GM12878 (cell line): ENCODE results near the gene APOC1. TPM values are rescaled to one million over a fixed set of nuclear protein-coding genes. Genes with fewer than 3 reads are reported as not detected.

Experiments
- ATAC-seq: fragments of 200-7000 bp; cut with Tn5 transposase; 3 replicates; pipeline ENCODE4 v1.9.1; 2020; ENCODE audit warnings: mild to moderate bottlenecking, moderate library complexity
- BruUV-seq: library from RNA; stranded (reverse); fragments of 400-500 nt; replicated peaks from 2 replicates; lab custom pipeline; 2021; lab: Mats Ljungman, UMichigan
- CTCF ChIA-PET: fragments of 300-600 bp; sonication (Branson Sonifier 250); formaldehyde crosslinking; extraction: SDS; loops from one replicate; lab custom pipeline; 2021; ENCODE audit warnings: inconsistent platforms; lab: Yijun Ruan, JAX
- POLR2A ChIA-PET: fragments of 350-600 bp; formaldehyde crosslinking; extraction: SDS; loops from one replicate; lab custom pipeline; 2021; ENCODE audit warnings: inconsistent platforms; lab: Charles Lee
- RAD21 ChIA-PET: fragments of 300-600 bp; sonication (Branson Sonifier 250); formaldehyde crosslinking; loops from one replicate; lab custom pipeline; 2023; ENCODE audit warnings: antibody characterized with exemption; ENCODE audit not compliant: unreplicated experiment; lab: Charles Lee
- SMC1A ChIA-PET: fragments of 300-600 bp; sonication (Branson Sonifier 250); formaldehyde crosslinking; loops from one replicate; lab custom pipeline; 2023; ENCODE audit not compliant: unreplicated experiment, uncharacterized antibody; lab: Charles Lee
- DNase-seq: peaks from one replicate; pipeline ENCODE4 v3.0.0-alpha.2; 2011; ENCODE audit warnings: low read depth, low spot score
- FAIRE-seq: peaks from 3 replicates; lab custom pipeline; 2011; peaks lifted over from hg19 to GRCh38; lab: Jason Lieb, UNC
- H2AFZ ChIP-seq: 2 replicates; pipeline ENCODE4 v1.6.0; 2011; ENCODE audit warnings: low read depth, low read length, control low read depth; ENCODE audit not compliant: control insufficient read depth
- H3K27ac ChIP-seq: 2 replicates; pipeline ENCODE4 v1.5.1; 2011; ENCODE audit warnings: control low read depth; ENCODE audit not compliant: control insufficient read depth, insufficient read depth
- H3K27me3 ChIP-seq, 2 experiments: replicated peaks in 1 of 2; 2 replicates each; pipeline versions ENCODE4 v1.6.0 to v1.6.1; 2011; ENCODE audit warnings: low read length in 1 of 2; ENCODE audit not compliant: control insufficient read depth in 2 of 2, insufficient read depth in 2 of 2
- H3K36me3 ChIP-seq, 2 experiments: 2 replicates each; pipeline ENCODE4 v1.5.1; 2011; ENCODE audit warnings: low read length in 1 of 2; ENCODE audit not compliant: control insufficient read depth in 2 of 2, insufficient read depth in 2 of 2
- H3K4me1 ChIP-seq: 2 replicates; pipeline ENCODE4 v1.6.1; 2011; ENCODE audit warnings: mild to moderate bottlenecking, low read length, moderate library complexity, mixed read lengths; ENCODE audit not compliant: control insufficient read depth, insufficient read depth
- H3K4me2 ChIP-seq: 2 replicates; pipeline ENCODE4 v1.6.0; 2011; ENCODE audit warnings: control low read depth; ENCODE audit not compliant: control insufficient read depth, insufficient read depth
- H3K4me3 ChIP-seq: fragments of 200-600 bp; sonication (generic); 2 replicates; pipeline ENCODE4 v1.5.1; 2016
- H3K79me2 ChIP-seq: 2 replicates; pipeline ENCODE4 v1.6.0; 2011; ENCODE audit warnings: low read length; ENCODE audit not compliant: control insufficient read depth, insufficient read depth
- H3K9ac ChIP-seq: 2 replicates; pipeline ENCODE4 v1.8.0; 2011; ENCODE audit warnings: low read length, control low read depth, mixed read lengths; ENCODE audit not compliant: control insufficient read depth, insufficient read depth
- H3K9me3 ChIP-seq: replicated peaks from 3 replicates; pipeline ENCODE4 v1.5.1; 2011; ENCODE audit warnings: mild to moderate bottlenecking, low read length; ENCODE audit not compliant: control insufficient read depth, insufficient read depth
- H4K20me1 ChIP-seq: 2 replicates; pipeline ENCODE4 v1.6.0; 2011; ENCODE audit not compliant: control insufficient read depth, insufficient read depth
- ASH2L ChIP-seq: fragments of 300-600, 200-600 bp; sonication (generic); IDR thresholded peaks from 2 replicates; pipeline ENCODE4 v1.6.1; 2017; ENCODE audit warnings: low read depth, mild to moderate bottlenecking, borderline replicate concordance
- BACH1 ChIP-seq: fragments of 450-650 bp; IDR thresholded peaks from 2 replicates; pipeline ENCODE4 v1.6.1; 2017; ENCODE audit warnings: mild to moderate bottlenecking, borderline replicate concordance
- BRCA1 ChIP-seq: IDR thresholded peaks from 2 replicates; pipeline ENCODE4 v1.6.1; 2011; ENCODE audit warnings: low read depth, low read length, improper control_type of control experiment
- PML ChIP-seq: IDR thresholded peaks from 2 replicates; pipeline ENCODE4 v1.6.1; 2012; ENCODE audit warnings: low read length, inconsistent platforms
- POU2F2 ChIP-seq: IDR thresholded peaks from 3 replicates; pipeline ENCODE4 v1.6.1; 2011; ENCODE audit warnings: low read depth, mild to moderate bottlenecking, low read length, borderline replicate concordance
- TBL1XR1 ChIP-seq: IDR thresholded peaks from 2 replicates; pipeline ENCODE4 v1.6.1; 2012; ENCODE audit warnings: low read depth, low read length, improper control_type of control experiment
- WGBS: methylation state at CpG from one replicate; pipeline ENCODE4 v1.1.6; 2016; ENCODE audit warnings: low lambda C conversion rate; ENCODE audit not compliant: insufficient replicate concordance, insufficient coverage; ENCODE audit errors: missing lambda C conversion rate; 5-methylcytosine and 5-hydroxymethylcytosine counted together
- in situ Hi-C: fragments of 300-500 bp; cut with MboI; formaldehyde crosslinking; loops from 9 replicates; pipeline ENCODE4 v1.14.3; 2018; ENCODE audit warnings: mixed read lengths
- intact Hi-C: fragments of 100-400 bp; cut with micrococcal nuclease; formaldehyde crosslinking; loops from one replicate; pipeline ENCODE4 v1.14.2; 2022; ENCODE audit not compliant: unreplicated experiment
- polyA plus RNA-seq, 11 experiments: library from polyadenylated mRNA; depleted of rRNA in 4 of 11; unstranded in 6 of 11; stranded (reverse) in 5 of 11; fragments of >200 nt; fragmentation: Nextera tagmentation in 4 of 11; fragmentation: Illumina TruSeq in 1 of 11; extraction: Ambion mirVana in 4 of 11; extraction: Trizol in 1 of 11; gene quantifications; 1 replicate in 1 of 11; 2 replicates in 10 of 11; pipeline versions ENCODE4 v1.2.1 to v1.2.3, GENCODE V29; 2011 to 2016; ENCODE audit warnings: inconsistent platforms in 2 of 11, missing spikeins in 2 of 11, low read depth in 1 of 11
- total RNA-seq, 4 experiments: library from RNA; depleted of rRNA in 3 of 4; stranded (reverse); fragments of >200 nt in 3 of 4; fragmentation: Illumina TruSeq in 1 of 4; extraction: Trizol in 1 of 4; gene quantifications; 2 replicates each; pipeline versions ENCODE4 v1.2.1 to v1.2.3, GENCODE V29; 2013 to 2021
- TF ChIP-seq, protein P1 (sequence below): IDR thresholded peaks from 2 replicates; pipeline ENCODE4 v1.6.1; 2012; ENCODE audit warnings: low read depth, low read length, improper control_type of control experiment
- TF ChIP-seq, protein P2 (sequence below): fragments of 450-650 bp; IDR thresholded peaks from 2 replicates; pipeline ENCODE4 v1.6.1; 2017; ENCODE audit warnings: mild to moderate bottlenecking, moderate library complexity
- TF ChIP-seq, protein P3 (sequence below): IDR thresholded peaks from 2 replicates; pipeline ENCODE4 v1.6.1; 2012; ENCODE audit warnings: low read length, inconsistent platforms
- TF ChIP-seq, protein P4 (sequence below): fragments of 450-650 bp; IDR thresholded peaks from 2 replicates; pipeline ENCODE4 v1.6.1; 2017; ENCODE audit warnings: borderline replicate concordance

The APOC1 gene
- total and polyA plus RNA-seq, 10 of the 15 experiments (the other 5 are each of a cell fraction or from before 2014, with no cell fraction given) = 0.73 to 4.0 (median 2.6) TPM

DNA sequence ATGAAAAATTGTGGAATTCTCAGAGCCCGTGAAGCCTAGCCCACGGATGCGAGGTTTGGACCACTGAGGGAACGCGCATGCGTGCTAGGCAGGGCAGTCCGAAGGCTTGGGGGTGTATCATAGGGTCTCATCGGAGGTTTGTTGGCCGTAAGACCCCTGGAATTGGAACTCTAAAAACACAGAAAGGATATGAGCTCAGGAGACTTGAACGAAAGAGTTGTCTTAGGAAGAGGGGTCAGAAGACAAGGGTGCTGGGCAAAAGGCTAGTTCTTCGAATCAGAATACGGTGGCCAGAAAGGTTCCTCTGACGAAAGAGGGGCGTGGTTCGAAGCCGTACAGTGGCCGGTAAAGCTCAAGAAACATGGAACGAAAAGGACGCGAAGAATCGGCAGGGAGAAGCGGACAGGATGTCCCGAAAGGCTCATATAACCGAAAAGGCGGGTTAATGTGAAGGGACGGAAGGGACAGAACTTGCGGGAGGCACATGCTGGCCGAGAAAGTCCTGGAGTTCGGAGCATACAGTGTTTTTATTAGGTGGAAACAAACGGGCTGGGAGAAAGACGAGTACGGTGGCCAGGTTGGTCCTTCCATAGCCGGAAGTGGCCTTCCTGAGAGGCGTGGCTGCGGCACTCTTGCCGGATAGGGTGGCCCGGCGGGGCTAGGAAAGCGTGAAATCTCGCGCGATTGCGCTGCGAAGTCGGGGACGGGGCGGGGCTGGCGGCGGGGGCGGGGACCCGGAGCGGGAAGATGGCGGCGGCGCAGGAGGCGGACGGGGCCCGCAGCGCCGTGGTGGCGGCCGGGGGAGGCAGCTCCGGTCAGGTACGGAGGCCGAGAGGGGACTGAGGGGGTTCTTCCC, 40.5 kb downstream of the APOC1 start, which contains the start of gene CLPTM1:
CLPTM1 (plus strand) TSS at position 732 of the 856 bp plus-strand sequence; CDS start at position 748, 16 bp downstream.
- ChIA-PET POLR2A (interaction anchor here (0.8 to 1.6 kb wide), 8 partner anchors 11 to 224 kb away, joined by 3 to 7 read pairs (median 4); partner anchors contain the start of genes BLOC1S3, TOMM40 and TRAPPC6A), RAD21 (interaction anchor here (1.0 kb wide), 1 partner anchor 84 kb away, joined by 3 read pairs; the partner anchor contains the start of gene CLASRP), CTCF (interaction anchor here (0.7 to 3.5 kb wide), 5 partner anchors 34 to 384 kb away, joined by 3 to 12 read pairs (median 4); no protein-coding TSS in a partner anchor), SMC1A (interaction anchor here (0.6 to 1.2 kb wide), 6 partner anchors 31 to 264 kb away, joined by 3 to 5 read pairs (median 4); partner anchors contain the start of gene CLASRP)
- FAIRE-seq (peak; percentile 86), ATAC-seq (peak; percentile 95), DNase-seq (peak; percentile 92)
- Histone ChIP-seq H3K9ac (peak within 1 kb of the TSS; percentile 100), H3K4me3 (peak within 1 kb of the TSS; percentile 80), H3K36me3 (peaks cover 2% of the 10 kb centered on the region in 2 experiments; a peak in 1 of 4 replicates), H3K4me2 (peak within 1 kb of the TSS; percentile 96), H3K9me3 (no peaks in the 10 kb centered on the region), H3K27me3 (no peaks in the 10 kb centered on the region), H4K20me1 (no peaks in the 10 kb centered on the region), H3K4me1 (peaks cover 10% of the 10 kb centered on the region), H3K27ac (peak within 1 kb of the TSS; percentile 100), H2AFZ (peak within 1 kb of the TSS; percentile 100), H3K79me2 (peaks cover 56% of the 10 kb centered on the region)
- intact Hi-C loops = no loop called here
- WGBS = under 1% methylated on average over 55 of the region's 65 CpGs
- in situ Hi-C loops = loop anchor here (10.0 kb wide), 1 partner anchor 50 kb away; the partner anchor contains the start of gene APOE
- BruUV-seq = TSS peak; percentile 95
- TF ChIP-seq ASH2L = no peak
- peak; percentile 80; the same call in 1 of the 2 replicates for TF ChIP-seq PML
- TF ChIP-seq POU2F2 = 0 out of 3 replicates have a peak, but pooled peaks have one; percentile 8
- TF ChIP-seq BACH1 = no peak
- TF ChIP-seq, protein P1, sequence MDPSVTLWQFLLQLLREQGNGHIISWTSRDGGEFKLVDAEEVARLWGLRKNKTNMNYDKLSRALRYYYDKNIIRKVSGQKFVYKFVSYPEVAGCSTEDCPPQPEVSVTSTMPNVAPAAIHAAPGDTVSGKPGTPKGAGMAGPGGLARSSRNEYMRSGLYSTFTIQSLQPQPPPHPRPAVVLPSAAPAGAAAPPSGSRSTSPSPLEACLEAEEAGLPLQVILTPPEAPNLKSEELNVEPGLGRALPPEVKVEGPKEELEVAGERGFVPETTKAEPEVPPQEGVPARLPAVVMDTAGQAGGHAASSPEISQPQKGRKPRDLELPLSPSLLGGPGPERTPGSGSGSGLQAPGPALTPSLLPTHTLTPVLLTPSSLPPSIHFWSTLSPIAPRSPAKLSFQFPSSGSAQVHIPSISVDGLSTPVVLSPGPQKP = peak; percentile 89
- TF ChIP-seq, protein P2, sequence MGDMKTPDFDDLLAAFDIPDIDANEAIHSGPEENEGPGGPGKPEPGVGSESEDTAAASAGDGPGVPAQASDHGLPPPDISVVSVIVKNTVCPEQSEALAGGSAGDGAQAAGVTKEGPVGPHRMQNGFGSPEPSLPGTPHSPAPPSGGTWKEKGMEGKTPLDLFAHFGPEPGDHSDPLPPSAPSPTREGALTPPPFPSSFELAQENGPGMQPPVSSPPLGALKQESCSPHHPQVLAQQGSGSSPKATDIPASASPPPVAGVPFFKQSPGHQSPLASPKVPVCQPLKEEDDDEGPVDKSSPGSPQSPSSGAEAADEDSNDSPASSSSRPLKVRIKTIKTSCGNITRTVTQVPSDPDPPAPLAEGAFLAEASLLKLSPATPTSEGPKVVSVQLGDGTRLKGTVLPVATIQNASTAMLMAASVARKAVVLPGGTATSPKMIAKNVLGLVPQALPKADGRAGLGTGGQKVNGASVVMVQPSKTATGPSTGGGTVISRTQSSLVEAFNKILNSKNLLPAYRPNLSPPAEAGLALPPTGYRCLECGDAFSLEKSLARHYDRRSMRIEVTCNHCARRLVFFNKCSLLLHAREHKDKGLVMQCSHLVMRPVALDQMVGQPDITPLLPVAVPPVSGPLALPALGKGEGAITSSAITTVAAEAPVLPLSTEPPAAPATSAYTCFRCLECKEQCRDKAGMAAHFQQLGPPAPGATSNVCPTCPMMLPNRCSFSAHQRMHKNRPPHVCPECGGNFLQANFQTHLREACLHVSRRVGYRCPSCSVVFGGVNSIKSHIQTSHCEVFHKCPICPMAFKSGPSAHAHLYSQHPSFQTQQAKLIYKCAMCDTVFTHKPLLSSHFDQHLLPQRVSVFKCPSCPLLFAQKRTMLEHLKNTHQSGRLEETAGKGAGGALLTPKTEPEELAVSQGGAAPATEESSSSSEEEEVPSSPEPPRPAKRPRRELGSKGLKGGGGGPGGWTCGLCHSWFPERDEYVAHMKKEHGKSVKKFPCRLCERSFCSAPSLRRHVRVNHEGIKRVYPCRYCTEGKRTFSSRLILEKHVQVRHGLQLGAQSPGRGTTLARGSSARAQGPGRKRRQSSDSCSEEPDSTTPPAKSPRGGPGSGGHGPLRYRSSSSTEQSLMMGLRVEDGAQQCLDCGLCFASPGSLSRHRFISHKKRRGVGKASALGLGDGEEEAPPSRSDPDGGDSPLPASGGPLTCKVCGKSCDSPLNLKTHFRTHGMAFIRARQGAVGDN = peak; percentile 23; the same call in 1 of the 2 replicates
- TF ChIP-seq, protein P3, sequence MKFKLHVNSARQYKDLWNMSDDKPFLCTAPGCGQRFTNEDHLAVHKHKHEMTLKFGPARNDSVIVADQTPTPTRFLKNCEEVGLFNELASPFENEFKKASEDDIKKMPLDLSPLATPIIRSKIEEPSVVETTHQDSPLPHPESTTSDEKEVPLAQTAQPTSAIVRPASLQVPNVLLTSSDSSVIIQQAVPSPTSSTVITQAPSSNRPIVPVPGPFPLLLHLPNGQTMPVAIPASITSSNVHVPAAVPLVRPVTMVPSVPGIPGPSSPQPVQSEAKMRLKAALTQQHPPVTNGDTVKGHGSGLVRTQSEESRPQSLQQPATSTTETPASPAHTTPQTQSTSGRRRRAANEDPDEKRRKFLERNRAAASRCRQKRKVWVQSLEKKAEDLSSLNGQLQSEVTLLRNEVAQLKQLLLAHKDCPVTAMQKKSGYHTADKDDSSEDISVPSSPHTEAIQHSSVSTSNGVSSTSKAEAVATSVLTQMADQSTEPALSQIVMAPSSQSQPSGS = no peak
- peak; percentile 82 for TF ChIP-seq BRCA1
- TF ChIP-seq, protein P4, sequence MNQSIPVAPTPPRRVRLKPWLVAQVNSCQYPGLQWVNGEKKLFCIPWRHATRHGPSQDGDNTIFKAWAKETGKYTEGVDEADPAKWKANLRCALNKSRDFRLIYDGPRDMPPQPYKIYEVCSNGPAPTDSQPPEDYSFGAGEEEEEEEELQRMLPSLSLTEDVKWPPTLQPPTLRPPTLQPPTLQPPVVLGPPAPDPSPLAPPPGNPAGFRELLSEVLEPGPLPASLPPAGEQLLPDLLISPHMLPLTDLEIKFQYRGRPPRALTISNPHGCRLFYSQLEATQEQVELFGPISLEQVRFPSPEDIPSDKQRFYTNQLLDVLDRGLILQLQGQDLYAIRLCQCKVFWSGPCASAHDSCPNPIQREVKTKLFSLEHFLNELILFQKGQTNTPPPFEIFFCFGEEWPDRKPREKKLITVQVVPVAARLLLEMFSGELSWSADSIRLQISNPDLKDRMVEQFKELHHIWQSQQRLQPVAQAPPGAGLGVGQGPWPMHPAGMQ = peak; percentile 52; the same call in 1 of the 2 replicates
- TF ChIP-seq TBL1XR1 = peak; percentile 76
